Spleen (tissue), 7 donors: ENCODE data around the gene KAT7.

Experiments
- CTCF ChIP-seq, 11 experiments: fragments of 200-600 bp in 7 of 11; fragments of 450-650 bp in 4 of 11; sonication (generic) in 4 of 11; IDR thresholded peaks in 8 of 11; conservative IDR thresholded peaks in 3 of 11; 1 replicate in 7 of 11; 2 replicates in 4 of 11; pipeline versions ENCODE4 v1.4.0 to v1.8.0; 2016 to 2021; ENCODE audit warnings: antibody characterized with exemption in 11 of 11, inconsistent platforms in 4 of 11, mild to moderate bottlenecking in 1 of 11
- POLR2AphosphoS5 ChIP-seq, 3 donors: sonication (generic); formaldehyde crosslinking; IDR thresholded peaks; one replicate each; pipeline ENCODE4 v1.5.1; 2017; ENCODE audit warnings: antibody characterized with exemption in 3 of 3
- donor health status: DM: no; HTN: no; CAD: no; lungs with moderate emphysema.
- donor health status: DM: no; HTN: no; CAD: no.
- donor health status: DM: no; HTN: no; CAD: no.

GRCh38 chr17:49848019-49848473, 59.6 kb downstream of the KAT7 start, which contains the start of gene TAC4:
- TF ChIP-seq POLR2AphosphoS5 (IDR thresholded peaks at IDR 0.05) (no peak), CTCF (IDR thresholded peaks at IDR 0.05 in 8 of 11, conservative IDR thresholded peaks at IDR 0.05 in 3 of 11) (no peak)
